Fibroblast of lung (primary cell): ENCODE data around the gene TNFRSF21. TPM values are rescaled to one million over a fixed set of nuclear protein-coding genes. Genes with fewer than 3 reads are reported as not detected.

Experiments used
- DNase-seq, 2 donors: peaks; one replicate each; pipeline versions ENCODE4 v3.0.0 to v3.0.0-alpha.2; 2010; ENCODE audit warnings: low read depth in 2 of 2
- H2AFZ ChIP-seq: 2 replicates; pipeline ENCODE4 v1.5.1; 2012; ENCODE audit warnings: low read length, control low read depth, inconsistent platforms
- H3K27ac ChIP-seq: 2 replicates; pipeline ENCODE4 v1.5.1; 2011; ENCODE audit warnings: low read length, control low read depth; ENCODE audit not compliant: insufficient read depth
- H3K27me3 ChIP-seq: 2 replicates; pipeline ENCODE4 v1.5.1; 2011; ENCODE audit warnings: mild to moderate bottlenecking, low read length; ENCODE audit not compliant: control insufficient read depth, insufficient read depth
- H3K36me3 ChIP-seq: 2 replicates; pipeline ENCODE4 v1.5.1; 2011; ENCODE audit warnings: low read length; ENCODE audit not compliant: control insufficient read depth, insufficient read depth
- H3K4me1 ChIP-seq: 2 replicates; pipeline ENCODE4 v1.5.1; 2011; ENCODE audit warnings: low read length; ENCODE audit not compliant: control insufficient read depth, insufficient read depth; ENCODE audit errors: extremely low read depth
- H3K4me2 ChIP-seq: 2 replicates; pipeline ENCODE4 v1.5.1; 2011; ENCODE audit warnings: low read length, control low read depth; ENCODE audit not compliant: insufficient read depth; ENCODE audit errors: extremely low read depth
- H3K4me3 ChIP-seq, 4 experiments: fragments of 200-600 bp in 1 of 4; sonication (generic) in 1 of 4; replicated peaks in 1 of 4; 2 replicates each; pipeline ENCODE4 v1.5.1; 2011 to 2016; ENCODE audit warnings: low read length in 4 of 4, low read depth in 3 of 4, mild to moderate bottlenecking in 3 of 4, control low read depth in 2 of 4, inconsistent platforms in 1 of 4, mixed read lengths in 1 of 4; ENCODE audit not compliant: insufficient read depth in 1 of 4; ENCODE audit errors: control extremely low read depth in 1 of 4
- H3K79me2 ChIP-seq: 2 replicates; pipeline ENCODE4 v1.5.1; 2012; ENCODE audit warnings: mild to moderate bottlenecking, low read length, inconsistent platforms; ENCODE audit not compliant: control insufficient read depth, insufficient read depth
- H3K9ac ChIP-seq: 2 replicates; pipeline ENCODE4 v1.5.1; 2011; ENCODE audit warnings: mild to moderate bottlenecking, low read length, control low read depth; ENCODE audit not compliant: insufficient read depth
- H3K9me3 ChIP-seq: 2 replicates; pipeline ENCODE4 v1.5.1; 2012; ENCODE audit warnings: low read depth, low read length; ENCODE audit not compliant: control insufficient read depth, insufficient read depth
- H4K20me1 ChIP-seq: 2 replicates; pipeline ENCODE4 v1.5.1; 2011; ENCODE audit warnings: low read length; ENCODE audit not compliant: control insufficient read depth, insufficient read depth; ENCODE audit errors: extremely low read depth
- CTCF ChIP-seq, 2 donors: IDR thresholded peaks in 1 of 2; conservative IDR thresholded peaks in 1 of 2; 1 replicate in 1 of 2; 2 replicates in 1 of 2; pipeline ENCODE4 v1.5.1; 2011 to 2012; ENCODE audit warnings: low read length in 2 of 2, control low read depth in 1 of 2, inconsistent platforms in 1 of 2, low read depth in 1 of 2, mild to moderate bottlenecking in 1 of 2
- EZH2 ChIP-seq: IDR thresholded peaks from 2 replicates; pipeline ENCODE4 v1.5.1; 2012; ENCODE audit warnings: low read length, control low read depth, mild to moderate bottlenecking; ENCODE audit errors: missing control alignments
- polyA plus RNA-seq, 2 donors: library from polyadenylated mRNA; depleted of rRNA in 1 of 2; stranded (reverse) in 1 of 2; unstranded in 1 of 2; fragments of >200 nt; gene quantifications; 2 replicates each; pipeline ENCODE4 v1.2.1, GENCODE V29; 2011 to 2012; ENCODE audit warnings: missing spikeins in 1 of 2
- total RNA-seq: library from RNA; depleted of rRNA; stranded (reverse); fragments of >200 nt; gene quantifications from 2 replicates; pipeline ENCODE4 v1.2.1, GENCODE V29; 2014

Gene TNFRSF21
- total and polyA plus RNA-seq, 2 donors (not counting 1 experiment from before 2014, with no cell fraction given), result 4.8 to 8.9 TPM

GRCh38 chr6:47246551-47246950 is 63.2 kb downstream of the TNFRSF21 start:
- Histone ChIP-seq H3K9me3 (no peaks in the 10 kb centered on the region), H2AFZ (no peak overlapping the region), H3K4me2 (no peak overlapping the region), H3K79me2 (no peaks in the 10 kb centered on the region), H3K9ac (no peak overlapping the region), H3K4me1 (no peaks in the 10 kb centered on the region), H3K36me3 (no peaks in the 10 kb centered on the region), H3K27me3 (no peaks in the 10 kb centered on the region), H3K4me3 (no peak overlapping the region), H4K20me1 (no peaks in the 10 kb centered on the region), H3K27ac (no peak overlapping the region)
- DNase-seq, result no peak
- TF ChIP-seq EZH2, result no peak
- no peak for TF ChIP-seq CTCF (conservative IDR thresholded peaks at IDR 0.05 in 1 of 2, IDR thresholded peaks at IDR 0.05 in 1 of 2; ENCODE audit: low read depth in 1 of 2, low read length in 2 of 2)

GRCh38 chr6:47245745-47246371 is 63.8 kb downstream of the TNFRSF21 start:
- TF ChIP-seq CTCF (conservative IDR thresholded peaks at IDR 0.05 in 1 of 2, IDR thresholded peaks at IDR 0.05 in 1 of 2; ENCODE audit: low read depth in 1 of 2, low read length in 2 of 2), result no peak
- no peak for TF ChIP-seq EZH2
- Histone ChIP-seq H3K9me3 (no peaks in the 10 kb centered on the region), H3K27me3 (no peaks in the 10 kb centered on the region), H2AFZ (no peak overlapping the region), H3K27ac (no peak overlapping the region), H3K4me1 (no peaks in the 10 kb centered on the region), H3K9ac (no peak overlapping the region), H3K36me3 (no peaks in the 10 kb centered on the region), H4K20me1 (no peaks in the 10 kb centered on the region), H3K4me3 (no peak overlapping the region), H3K4me2 (no peak overlapping the region), H3K79me2 (no peaks in the 10 kb centered on the region)
- DNase-seq, result no peak

GRCh38 chr6:47242483-47243386 is 67.0 kb downstream of the TNFRSF21 start:
- no peaks in the 10 kb centered on the region for H3K27me3 ChIP-seq
- H3K4me2 ChIP-seq, result no peak overlapping the region
- H2AFZ ChIP-seq, result no peak overlapping the region
- no peak overlapping the region for H3K27ac ChIP-seq
- DNase-seq, result peak; percentile 92 to 95
- H3K4me1 ChIP-seq, result no peaks in the 10 kb centered on the region
- no peaks in the 10 kb centered on the region for H4K20me1 ChIP-seq
- no peak overlapping the region for H3K9ac ChIP-seq
- H3K4me3 ChIP-seq, result peak overlapping the region in 1 of 4 experiments; percentile 8
- no peaks in the 10 kb centered on the region for H3K36me3 ChIP-seq
- TF ChIP-seq CTCF (conservative IDR thresholded peaks at IDR 0.05 in 1 of 2, IDR thresholded peaks at IDR 0.05 in 1 of 2; ENCODE audit: low read depth in 1 of 2, low read length in 2 of 2), result no peak
- no peak for TF ChIP-seq EZH2
- no peaks in the 10 kb centered on the region for H3K9me3 ChIP-seq
- no peaks in the 10 kb centered on the region for H3K79me2 ChIP-seq
